GM21381 (cell line): Measurements from ENCODE around the gene MIF4GD.
"Not testable (repeated sequence)": the region's sequence is repeated elsewhere in the genome, so short reads cannot be mapped to it uniquely, and the experiment has no call there.

Source experiments
- ATAC-seq: cut with Tn5 transposase; IDR thresholded peaks from one replicate; pipeline ENCODE4 v1.9.1; 2021; ENCODE audit warnings: mild to moderate bottlenecking, moderate library complexity; ENCODE audit not compliant: unreplicated experiment

The MIF4GD gene, protein sequence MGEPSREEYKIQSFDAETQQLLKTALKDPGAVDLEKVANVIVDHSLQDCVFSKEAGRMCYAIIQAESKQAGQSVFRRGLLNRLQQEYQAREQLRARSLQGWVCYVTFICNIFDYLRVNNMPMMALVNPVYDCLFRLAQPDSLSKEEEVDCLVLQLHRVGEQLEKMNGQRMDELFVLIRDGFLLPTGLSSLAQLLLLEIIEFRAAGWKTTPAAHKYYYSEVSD

DNA sequence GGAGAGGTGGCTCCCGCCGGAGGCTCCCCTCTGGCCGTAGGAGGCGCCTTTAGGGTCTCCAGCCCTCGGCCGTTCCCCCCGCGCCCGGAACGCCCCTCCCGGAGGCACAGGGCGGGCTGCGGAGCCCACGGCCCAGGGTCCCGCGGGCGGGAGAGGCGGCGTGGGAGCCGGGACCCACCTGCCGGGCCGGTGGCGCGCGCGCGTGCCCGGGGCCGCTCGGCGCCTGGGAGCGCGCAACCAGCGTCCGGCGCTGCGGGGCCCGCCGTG lies at the start of gene MIF4GD:
Gene MIF4GD (minus strand): TSS at position 266 of the 267 bp plus-strand sequence. CDS start 1,036 bp downstream, outside the sequence.
- ATAC-seq: no peak

DNA sequence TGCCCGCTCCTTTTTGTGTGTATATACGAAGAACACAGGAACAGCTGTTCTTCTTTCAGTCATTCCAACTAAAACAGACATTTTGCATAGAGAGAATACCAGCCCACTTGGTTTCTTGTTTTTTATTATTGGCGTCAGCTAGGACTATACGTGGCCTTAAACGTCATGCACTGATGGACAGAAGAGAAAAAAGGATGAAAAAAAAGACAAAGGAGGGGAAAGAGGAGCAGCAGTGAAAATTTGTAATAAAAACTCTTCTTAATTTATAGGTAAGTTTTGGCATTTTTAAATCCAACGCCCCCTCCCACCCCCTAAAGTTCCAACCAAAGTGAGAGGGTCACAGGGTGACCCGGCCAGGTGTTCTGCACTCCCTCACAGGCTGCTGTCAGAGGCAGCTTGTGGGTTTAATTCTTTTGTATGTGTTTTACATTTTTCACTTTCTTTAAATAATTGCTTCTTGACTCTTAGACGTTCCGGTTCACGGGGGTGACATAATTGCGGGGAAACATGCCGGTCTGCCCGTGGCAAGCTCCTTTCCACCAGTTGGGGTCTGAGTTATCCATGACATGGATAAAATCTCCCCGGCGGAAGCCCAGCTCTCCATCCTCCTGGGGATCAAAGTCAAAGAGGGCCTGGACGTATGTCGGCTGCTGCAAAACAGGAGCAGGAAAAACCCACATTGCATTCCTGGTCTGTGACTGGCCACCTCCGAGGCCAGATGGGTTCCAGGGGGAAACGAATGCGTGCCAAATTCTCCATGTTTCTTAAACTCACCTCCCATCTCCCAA lies 49.1 kb upstream of the MIF4GD start:
- peak; percentile 44 for ATAC-seq

DNA sequence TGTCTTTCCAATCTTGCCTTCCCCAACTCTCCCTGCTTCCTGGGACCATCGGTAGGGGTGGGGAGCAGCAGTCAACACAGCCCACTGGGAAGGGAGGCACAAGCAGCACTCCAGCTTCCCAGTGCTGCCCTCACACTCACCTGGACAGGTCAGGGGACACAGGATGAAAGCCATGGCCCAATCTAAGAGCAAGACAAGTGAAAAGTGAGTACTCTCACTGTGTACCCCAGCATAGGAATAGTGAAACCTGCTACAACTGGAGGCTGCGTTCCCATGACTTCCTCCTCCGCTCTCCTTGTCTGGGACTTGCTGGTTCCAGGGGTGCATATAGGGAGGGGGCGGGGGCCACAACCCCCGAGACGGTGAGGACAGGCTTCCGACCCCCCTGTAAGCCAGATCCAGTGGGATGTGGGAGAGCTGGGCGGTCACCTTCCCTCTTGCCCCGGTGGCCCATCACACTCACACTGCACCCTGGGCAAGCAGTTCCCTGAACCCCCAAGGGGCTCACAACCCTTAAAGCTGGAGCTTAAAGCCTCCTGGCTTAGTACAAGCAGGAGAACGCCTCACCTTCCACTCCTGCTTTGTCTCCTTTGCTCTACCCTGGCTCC lies 47.7 kb upstream of the MIF4GD start:
- no peak for ATAC-seq

DNA sequence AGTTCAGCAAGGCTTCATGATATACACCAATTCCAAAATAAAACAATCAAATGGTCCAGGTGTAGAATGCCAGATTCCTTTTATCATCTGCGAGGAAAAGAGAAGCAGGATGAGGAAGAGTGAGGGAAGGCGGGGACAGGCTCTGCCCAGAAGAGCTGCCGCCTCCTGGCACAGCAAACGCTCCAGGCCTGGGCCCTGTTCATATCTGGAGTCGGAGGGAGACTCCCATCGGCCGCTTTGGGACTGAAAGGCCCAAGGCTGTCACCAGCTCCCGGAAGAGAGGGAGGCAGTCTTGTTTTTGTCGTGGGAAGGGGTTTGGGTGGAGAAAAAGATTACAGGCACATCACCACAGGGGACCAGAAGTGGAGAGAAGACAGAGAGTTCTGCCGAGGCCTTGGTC lies 47.2 kb upstream of the MIF4GD start:
- no peak for ATAC-seq

DNA sequence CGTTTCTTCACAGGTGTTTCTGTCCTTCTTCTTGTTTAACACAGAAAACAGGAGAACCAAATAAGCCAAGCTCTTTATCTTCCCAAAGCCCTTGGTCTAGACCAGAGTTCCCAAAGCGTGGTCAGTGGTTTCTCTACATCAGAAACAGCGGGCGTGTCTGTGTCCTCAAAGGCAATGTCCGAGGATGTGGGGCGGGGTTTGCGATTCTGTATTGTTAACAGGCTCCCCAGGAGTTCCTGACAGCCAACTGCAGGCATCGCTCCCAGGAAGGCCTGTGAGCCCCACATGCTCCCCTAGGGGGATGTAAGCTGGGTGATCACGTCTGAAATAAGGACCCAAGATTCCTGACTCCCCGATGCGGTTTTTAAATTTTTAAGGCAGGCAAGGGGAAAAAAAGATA lies 46.6 kb upstream of the MIF4GD start:
- ATAC-seq: no peak

DNA sequence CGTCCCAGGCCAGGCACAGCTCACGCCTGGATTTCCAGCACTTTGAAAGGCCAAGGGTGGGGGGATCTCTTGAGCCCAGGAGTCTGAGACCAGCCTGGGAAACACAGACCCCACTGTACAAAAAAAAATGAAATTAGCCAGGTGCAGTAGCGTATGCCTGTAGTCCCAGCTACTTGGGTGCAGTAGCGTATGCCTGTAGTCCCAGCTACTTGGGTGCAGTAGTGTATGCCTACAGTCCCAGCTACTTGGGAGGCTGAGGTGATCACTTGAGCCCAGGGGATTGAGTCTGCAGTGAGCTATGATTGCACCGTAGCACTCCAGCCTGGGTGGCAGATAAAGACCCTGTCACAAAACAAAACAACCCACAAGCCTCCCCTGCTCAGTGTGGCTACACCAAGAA lies 45.2 kb upstream of the MIF4GD start:
- no peak for ATAC-seq

DNA sequence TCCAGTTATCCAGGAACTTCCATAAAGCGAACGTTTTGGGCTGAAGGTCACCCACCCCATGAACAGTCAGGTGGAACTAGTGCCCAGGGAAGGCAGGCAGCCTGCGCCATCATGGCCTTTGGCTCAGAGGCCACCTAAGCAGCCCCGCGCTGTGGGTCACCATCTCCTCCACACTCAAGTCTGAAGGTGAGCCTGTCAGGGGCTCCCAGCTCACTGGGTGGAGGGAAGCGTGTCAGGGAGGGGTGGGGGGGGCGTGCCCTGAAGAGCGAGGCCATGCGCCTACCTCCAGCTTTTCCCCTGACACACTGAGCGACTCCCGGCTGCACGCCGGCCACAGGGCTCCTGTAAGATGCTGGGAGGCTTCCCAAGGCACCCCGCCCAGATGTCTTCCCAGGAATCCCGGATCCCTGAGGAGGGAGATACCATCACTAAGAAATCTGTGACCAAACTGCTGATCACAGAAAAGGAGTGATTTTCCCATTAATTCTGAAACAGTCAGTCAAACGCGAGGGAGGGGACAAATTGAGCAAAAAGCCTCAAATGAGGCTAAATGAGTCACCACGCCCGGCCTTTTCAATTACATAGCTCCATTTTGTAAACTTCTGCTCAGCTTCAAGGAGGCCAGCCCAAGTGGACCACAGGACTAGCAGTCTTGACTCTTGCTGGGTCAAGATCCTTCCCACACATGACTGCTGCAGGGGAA lies 44.7 kb upstream of the MIF4GD start:
- ATAC-seq: no peak

DNA sequence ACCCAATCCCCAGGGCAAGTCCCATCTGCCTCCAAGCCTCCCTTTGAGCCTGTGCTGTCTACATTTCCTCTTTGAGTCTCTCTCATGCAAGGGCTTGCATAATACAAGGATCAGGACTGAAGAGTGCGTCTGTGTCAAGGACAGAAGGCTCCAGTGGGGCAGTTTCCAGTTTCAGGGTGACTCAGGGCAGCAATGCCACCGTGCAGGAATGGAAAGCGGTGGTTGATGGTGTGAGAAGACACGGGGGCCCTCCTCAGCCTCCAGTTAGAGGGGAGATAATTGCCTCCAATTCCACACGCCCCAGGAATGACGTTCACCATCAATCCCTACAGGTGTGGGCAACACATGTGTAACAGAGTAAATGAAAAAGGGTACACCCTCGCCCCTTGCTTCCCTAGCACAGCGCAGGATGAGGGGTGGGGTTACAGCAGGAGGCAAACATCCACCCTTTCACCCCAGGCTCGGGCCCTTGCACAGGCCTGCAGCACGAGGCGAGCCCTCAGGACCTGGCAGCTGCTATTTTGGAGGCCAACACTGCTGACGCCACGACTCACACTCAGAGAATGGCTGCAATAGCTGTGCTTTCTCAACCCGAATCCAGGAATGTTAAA lies 43.0 kb upstream of the MIF4GD start:
- no peak for ATAC-seq

DNA sequence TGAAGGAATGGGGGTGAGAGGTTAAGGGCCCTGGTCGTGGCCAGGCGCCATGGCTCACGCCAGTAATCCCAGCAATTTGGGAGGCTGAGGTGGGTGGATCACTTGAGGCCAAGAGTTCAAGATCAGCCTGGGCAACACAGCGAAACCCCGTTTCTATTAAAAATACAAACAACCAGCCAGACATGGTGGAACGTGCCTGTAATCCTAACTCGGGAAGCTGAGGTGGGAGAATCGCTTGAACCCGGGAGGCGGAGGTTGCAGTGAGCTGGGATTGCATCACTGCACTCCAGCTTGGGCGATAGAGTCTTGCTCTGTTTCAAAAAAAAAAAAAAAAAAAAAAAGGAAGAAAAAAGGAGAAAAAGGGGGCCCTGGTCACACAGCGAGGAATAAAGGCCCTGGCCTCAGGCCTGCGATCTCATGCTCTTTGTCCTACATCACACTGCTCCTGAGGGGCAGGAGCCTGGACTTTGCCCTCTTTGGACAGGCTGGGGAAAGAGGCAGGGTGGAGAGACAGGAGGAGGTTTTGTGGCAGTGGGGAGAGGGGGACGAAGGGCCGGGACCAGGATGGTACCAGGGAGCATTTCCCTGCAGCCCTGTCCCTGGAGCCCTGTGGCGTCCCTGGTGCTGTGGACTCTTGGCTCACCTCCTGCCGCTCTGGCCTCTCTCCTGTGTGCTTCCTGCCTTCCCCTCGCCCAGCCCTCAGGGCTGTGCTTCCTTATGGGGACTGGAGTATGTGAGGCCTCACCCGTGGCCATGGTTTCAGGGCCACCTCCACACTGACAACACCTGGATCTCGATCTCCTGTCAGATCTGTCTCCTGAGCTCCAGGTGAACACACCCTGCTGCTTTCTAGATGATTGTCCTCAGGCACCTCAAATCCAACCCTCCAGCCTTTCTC lies 38.0 kb upstream of the MIF4GD start:
- ATAC-seq: no peak

DNA sequence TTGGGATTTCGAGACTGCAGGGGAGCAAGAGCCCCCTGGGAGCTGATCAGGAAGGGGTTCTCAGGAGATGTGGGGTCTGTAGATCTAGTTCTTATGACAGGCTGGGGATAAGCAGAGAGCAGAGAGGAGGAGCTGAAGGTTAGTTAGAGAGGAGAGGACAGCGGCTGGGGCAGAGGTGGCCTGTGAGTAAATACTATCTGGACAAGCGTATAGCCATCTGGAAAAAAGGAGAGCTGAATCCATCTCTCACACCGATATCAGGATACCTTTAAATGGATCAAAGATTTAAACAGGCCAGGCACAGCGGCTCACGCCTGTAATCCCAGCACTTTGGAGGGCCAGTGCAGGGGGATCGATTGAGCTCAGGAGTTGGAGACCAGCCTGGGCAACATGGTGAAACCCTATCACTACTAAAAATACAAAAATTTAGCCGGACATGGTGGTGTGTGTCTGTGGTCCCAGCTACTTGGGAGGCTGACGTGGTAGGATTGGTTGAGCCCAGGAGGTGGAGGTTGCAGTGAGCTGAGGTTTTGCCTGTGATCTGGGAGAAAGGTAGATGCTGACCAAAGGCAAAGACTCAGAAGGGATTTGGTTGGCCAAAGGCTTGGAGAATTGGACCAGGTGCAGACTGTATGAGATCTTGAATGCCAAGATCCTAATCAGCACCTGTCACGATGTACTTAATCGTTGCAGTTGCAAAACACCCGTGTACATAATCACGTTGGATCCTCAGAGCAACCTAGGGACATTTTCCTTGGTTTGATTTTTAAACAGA lies 37.1 kb upstream of the MIF4GD start:
- no peak for ATAC-seq

DNA sequence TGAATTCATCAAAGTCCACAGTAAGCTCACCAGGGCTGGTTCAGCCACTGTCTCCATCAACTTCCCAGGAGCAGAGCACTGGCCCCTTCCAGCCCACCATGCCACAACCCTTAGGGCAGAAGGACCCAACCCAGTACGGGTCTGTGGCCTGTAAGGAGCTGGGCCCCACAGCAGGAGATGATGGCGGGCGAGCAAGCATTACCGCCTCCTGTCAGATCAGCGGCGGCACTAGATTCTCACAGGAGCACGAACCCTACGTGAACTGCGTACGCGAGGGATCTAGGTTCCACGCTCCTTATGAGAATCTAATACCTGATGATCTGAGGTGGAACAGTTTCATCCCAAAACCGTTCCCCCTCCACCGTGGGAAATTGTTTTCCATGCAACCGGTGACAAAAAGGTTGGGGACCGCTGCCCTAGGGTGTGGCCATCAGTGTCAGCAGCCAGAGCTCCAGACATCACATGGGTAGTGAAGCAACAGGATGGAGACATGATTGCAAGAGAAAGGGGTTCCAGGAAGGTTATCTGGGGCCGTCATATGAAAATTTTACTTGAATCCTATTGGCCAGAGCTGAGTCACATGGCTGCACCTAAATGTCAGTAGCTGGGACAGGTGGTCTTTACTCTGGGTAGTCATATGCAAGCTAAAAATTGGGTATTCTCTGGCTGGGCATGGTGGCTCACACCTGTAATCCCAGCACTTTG lies 30.6 kb upstream of the MIF4GD start:
- no peak for ATAC-seq

DNA sequence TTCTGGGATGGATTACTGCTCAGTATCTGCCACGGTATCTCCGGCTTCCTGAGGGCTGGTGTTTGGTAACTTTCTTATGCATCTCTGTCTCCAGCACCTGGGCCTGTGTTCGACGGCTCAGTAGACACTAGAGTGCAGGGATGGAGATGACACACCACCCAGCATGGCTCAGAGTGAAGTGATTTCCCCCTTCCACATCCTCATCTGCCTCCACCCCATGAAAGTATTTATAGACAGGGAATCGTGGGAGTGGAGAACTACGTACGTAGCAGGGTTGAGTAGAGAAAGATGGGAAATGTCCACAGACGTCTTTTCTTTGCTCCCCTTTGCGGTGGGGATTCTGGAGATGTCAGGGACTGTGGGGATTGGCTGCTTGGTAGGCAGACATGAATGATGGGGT lies 30.0 kb upstream of the MIF4GD start:
- ATAC-seq: no peak

DNA sequence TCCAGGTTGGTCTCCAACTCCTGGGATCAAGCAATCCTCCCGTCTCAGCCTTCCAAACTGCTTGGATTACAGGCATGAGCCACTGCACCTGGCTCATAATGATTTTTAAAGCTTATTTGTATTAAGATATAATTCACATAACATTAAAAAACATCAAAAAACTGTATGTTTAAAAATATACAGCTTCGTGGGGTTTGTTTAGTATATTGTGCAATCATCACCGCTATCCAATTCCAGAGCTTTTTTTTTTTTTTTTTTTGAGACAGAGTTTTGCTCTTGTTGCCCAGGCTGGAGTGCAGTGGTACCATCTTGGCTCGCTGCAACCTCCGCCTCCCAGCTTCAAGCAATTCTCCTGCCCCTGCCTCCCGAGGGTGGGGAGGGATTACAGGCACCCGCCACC lies 29.2 kb upstream of the MIF4GD start:
- ATAC-seq: no peak

DNA sequence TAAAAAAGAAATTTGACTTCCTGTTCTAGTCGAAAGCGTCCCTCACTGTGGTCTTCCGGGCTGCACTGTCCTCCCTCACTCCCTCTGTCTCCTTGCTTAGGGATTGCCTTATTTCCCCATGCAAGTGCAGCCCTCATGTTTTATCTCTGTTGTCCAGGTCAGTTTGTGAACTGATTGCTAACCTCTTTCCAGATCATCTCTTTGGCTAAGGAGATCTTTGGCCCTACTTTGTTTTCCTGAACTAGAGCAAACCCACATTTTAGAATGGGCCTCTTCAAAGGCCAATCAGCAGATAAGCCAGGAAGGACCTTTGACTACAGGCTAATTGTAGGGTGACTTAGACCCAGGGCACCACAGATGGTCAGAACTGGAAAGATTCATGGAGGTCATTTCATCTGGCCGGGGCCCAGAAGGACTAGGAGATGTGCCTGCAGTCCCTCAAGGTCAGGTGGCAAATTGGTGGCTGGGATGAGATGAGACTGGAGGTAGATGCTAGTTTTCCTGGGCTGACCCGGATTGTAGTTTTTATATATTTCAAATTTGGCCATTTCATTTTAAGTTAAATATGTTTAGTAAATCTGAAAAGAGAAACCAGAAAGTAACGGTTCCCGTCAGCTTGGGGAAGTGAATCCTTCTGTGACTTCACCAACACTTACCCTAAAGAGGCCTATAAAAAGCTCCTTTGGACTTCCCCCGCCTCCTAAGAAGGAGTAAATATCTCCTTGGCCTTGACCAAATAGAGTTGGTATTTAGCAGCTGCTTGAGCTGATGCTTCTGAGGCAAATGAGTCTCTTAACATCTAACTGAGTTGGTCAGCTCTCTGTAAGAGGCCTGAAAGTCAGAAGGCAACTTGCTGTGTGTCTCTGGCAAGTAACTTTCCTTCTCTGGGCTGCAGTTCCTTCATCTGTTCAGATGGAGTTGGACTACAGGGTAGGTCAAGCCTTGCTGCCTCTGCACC lies 24.4 kb upstream of the MIF4GD start:
- ATAC-seq: peak; percentile 58

DNA sequence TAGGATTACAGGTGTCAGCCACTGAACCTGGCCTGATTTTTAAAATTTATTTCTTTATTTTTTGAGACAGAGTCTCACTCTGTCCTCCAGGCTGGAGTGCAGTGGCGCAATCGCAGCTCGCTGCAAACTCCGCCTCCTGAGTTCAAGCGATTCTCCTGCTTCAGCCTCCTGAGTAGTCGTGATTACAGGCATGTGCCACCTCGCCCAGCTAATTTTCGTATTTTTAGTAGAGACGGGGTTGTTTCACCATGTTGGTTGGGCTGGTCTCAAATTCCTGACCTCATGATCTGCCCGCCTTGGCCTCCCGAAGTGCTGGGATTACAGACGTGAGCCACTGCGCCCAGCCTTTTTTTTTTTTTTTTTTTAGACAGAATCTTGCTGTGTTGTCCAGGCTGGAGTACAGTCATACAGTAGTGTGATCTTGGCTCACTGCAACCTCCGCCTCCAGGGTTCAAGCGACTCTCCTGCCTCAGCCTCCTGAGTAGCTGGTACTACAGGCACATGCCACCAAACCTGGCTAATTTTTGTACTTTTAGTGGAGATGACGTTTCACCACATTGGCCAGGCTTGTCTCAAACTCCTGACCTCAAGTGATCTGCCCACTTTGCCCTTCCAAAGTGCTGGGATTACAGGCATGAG lies 21.9 kb upstream of the MIF4GD start:
- not testable (repeated sequence) for ATAC-seq

DNA sequence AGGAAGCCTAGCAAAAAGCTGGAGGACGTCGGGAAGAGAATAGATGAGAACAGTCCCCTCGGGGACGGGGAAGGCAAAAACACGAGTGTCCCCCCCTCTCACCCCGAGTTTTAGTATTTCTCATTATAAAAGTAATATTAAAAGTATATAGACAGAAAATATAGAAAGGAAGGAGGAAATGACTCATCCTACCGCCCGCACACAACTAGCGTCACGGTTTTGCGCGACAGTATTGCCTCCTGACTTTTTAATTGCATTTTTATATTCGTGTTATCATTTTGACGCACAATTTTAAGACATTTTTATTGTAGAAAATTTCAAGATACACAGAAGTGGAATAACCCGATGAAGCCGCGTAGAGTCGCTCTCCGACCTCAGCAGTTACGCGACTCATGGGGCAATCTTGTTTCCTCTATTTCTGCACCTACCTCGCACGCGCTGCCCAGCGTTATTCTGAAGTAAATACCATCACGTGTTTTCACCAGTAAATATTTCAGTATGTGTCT lies 18.9 kb upstream of the MIF4GD start:
- peak; percentile 18 for ATAC-seq
